ENCODE results near the gene TMEM204.

DNA sequence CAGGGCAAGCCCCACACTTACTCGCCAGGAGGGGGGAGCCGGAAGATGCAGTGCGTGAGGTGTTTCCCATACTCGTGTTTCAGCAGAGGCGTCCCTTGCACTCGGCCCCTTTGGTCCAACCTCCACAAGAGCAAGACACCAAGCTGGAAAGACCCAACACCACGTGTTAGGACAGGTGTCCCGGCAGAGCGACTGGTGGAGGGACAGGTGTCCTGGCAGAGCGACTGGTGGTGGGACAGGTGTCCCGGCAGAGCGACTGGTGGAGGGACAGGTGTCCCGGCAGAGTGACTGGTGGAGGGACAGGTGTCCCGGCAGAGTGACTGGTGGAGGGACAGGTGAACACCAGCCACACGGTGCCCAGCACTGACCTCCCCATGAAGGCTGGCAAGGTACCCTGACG is 59.0 kb downstream of the TMEM204 start:
- TF ChIP-seq POLR2AphosphoS5 (IDR thresholded peaks at IDR 0.05): no peak
- TF ChIP-seq, protein P1, sequence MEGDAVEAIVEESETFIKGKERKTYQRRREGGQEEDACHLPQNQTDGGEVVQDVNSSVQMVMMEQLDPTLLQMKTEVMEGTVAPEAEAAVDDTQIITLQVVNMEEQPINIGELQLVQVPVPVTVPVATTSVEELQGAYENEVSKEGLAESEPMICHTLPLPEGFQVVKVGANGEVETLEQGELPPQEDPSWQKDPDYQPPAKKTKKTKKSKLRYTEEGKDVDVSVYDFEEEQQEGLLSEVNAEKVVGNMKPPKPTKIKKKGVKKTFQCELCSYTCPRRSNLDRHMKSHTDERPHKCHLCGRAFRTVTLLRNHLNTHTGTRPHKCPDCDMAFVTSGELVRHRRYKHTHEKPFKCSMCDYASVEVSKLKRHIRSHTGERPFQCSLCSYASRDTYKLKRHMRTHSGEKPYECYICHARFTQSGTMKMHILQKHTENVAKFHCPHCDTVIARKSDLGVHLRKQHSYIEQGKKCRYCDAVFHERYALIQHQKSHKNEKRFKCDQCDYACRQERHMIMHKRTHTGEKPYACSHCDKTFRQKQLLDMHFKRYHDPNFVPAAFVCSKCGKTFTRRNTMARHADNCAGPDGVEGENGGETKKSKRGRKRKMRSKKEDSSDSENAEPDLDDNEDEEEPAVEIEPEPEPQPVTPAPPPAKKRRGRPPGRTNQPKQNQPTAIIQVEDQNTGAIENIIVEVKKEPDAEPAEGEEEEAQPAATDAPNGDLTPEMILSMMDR (IDR thresholded peaks at IDR 0.05): no peak
